GM20431 (cell line): ENCODE measurements around the gene FANCI.

Experiments
- in situ Hi-C: fragments of 300-500 bp; cut with MseI, MboI; formaldehyde crosslinking; loops from one replicate; pipeline ENCODE4 v1.15.0; 2020; ENCODE audit warnings: low sequenced_read_pairs; ENCODE audit not compliant: unreplicated experiment

FANCI gene

DNA sequence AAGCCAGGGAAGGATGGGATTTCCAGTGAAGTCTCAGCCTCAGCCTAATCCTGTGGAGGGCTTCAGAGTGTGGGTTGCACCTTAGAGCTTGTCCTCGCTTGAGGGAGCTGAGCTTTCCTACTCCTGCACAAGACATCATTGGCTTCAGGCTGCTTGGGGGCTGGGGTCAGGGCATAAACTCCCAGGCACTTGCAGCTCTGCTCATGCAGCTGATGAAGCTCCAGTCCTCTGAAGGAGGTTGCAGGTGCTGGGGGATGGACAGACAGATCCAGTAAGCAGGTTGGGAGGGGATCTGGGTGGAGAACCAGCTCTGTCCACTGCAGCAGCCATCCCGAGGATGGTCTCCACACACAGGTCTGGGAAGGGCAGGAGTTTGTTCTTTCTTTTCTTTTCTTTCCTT, 110.2 kb downstream of the FANCI start:
- in situ Hi-C loops: no loop called here

GRCh38 chr15:89356634-89357298, 113.0 kb downstream of the FANCI start:
- in situ Hi-C loops: no loop called here

GRCh38 chr15:89358435-89358754, 114.6 kb downstream of the FANCI start:
- in situ Hi-C loops: no loop called here

DNA sequence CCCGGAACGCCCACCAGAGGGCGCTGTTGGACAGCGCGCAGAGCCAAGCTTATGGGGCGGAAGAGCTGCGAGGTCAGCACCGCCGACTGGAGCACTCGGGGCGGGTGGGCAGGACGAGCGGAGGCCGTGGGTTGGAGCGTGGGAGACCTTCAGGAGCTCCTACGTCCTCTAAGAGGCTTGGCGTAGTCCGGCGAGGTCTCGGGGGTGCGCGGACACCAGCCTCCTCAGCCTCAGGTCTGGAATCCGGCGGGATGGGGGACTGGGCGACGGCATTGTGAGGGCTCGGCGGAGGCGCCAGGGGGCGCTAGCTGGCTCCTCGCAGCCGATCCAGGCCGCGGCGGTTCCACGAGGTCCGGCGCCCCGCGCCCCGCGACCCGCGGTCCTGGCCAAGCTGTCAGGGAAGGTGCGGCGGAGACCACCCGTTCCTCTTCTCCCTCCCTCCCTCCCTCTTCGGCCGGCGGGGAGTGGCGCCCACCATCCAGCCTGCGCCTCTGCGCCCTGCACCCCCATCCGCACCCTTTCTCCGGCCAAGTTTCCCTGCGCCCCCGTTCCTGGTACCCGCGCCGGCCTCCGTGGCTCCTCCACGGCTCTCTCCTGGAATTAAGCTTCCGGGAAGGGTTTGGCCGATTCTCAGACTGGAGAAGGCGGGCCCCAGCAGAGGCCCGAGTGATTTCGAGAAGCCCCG, 115.1 kb downstream of the FANCI start:
- in situ Hi-C loops: no loop called here

DNA sequence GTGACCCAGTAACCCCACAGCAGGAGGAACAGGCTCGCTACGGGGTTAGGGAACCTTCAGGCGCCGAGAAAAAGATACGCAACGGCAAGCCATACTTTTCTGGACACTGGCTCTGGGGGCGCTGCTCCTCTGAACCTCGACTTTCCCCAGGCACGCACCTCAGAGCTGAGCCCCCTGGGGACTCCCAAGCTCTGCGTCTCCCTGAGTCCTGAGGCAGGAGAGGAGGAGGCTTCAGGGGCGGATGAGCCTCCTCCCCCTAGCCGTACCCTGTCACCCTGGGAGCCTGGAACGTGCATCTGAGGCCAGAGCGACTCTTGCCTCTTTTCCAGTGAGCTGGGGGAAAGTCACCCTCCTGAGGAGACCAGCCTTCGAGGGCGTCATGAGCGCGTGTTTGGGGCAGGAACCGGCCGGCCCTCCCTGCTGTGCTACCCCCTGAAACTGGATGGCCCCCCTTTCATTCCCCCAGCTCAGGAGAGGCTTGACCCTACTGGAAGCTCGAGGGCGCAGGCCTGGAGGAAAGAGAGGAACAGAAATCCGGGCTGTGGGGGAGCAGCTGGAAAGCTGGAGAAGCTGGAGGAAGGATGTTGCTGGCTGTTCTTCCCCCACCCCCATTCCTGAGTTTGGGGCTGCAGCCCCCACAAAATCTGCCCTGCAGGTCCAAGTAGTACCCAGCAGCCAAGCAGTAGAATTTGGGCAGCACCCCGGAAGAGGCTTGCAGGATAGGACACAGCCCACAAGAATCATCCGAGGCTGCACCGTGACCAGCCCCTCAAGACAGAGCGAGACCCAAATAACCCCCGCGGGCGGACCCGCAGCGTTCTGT, 115.9 kb downstream of the FANCI start:
- in situ Hi-C loops: loop anchor here (10.0 kb wide), 1 partner anchor 65 kb away; no protein-coding TSS in a partner anchor

GRCh38 chr15:89360294-89360971, 116.7 kb downstream of the FANCI start:
- in situ Hi-C loops: loop anchor here (10.0 kb wide), 1 partner anchor 64 kb away; no protein-coding TSS in a partner anchor

DNA sequence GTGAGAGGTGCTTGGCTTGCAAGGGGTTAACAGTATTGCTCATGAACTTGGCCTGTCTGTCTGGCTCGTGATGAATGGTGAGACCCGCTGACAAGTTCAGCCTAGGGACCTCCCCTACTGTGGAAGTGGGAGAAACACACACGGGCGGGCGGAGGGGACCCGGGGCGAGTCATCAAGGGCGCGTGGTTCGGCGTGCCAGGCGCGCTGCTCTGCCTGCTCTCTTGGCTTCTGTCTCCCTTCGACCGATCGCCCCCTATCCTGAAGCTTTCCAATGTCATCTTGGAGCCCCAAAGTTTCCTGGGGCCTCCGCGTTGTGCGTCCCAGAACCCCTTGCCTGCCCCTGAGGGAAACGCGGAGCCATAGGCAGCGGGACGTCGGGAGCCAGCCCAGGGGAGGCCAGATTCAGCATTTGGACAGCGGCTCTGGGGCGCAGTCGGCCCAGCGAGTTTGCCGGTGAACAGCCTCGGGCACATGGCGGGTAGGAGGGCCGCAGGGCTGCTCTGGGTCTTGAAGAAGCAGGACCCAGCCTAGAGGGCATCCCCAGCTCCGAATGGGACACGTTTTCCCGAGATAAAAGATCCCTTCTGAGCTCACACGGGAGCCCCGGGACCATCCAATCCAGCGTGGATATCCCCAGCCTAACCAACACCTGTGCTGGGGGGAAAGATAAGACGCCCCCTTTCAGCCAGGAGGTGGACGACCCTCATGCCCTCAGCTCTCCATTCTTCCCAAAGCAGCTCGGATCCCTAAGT, 117.8 kb downstream of the FANCI start:
- in situ Hi-C loops: loop anchor here (10.0 kb wide), 1 partner anchor 63 kb away; no protein-coding TSS in a partner anchor

DNA sequence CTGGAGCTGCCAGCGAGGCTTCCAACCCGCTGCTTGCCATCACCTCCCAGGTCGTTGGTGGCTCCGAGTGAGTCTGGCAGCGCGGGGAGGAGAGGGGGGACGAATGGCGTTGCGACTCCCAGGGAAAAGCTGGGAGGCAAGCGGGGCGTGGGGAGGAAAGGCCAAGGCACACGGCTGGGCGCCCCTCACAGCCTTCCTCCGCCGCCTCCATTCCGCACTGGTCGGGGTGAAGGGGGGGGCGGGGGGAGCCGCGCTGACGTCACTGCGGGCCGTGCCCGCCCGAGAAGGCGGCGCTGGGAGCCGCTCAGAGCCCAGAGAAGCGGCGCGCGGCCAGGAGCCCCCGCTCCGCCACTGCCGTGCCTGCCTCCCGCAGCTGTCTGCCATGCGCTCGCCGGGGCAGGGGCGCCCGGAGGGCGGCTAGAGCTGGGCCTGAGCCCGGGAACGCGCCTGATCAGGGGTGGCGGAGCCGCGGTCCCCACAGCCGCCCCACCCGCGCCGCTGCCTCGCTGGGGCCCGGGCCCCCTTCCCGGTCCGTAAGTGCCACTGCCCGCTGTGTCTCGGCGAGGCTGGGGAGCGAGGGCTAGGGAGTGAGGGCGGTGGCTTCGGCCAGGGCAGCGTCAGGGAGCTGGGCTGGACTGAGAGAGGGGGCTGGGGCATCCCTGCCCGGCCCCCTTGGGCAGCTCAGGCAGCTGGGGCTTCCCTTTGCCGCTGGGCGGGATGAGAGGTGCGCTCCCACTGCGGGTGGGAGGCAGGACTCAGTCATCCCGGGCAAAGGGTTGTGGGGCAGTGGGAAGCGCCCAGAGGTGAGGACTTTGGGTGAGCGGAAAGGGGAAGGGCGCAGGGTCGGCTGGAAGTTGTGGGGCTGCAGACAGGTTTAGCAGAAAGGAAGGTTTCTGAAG, 118.7 kb downstream of the FANCI start:
- in situ Hi-C loops: loop anchor here (10.0 kb wide), 1 partner anchor 62 kb away; no protein-coding TSS in a partner anchor

DNA sequence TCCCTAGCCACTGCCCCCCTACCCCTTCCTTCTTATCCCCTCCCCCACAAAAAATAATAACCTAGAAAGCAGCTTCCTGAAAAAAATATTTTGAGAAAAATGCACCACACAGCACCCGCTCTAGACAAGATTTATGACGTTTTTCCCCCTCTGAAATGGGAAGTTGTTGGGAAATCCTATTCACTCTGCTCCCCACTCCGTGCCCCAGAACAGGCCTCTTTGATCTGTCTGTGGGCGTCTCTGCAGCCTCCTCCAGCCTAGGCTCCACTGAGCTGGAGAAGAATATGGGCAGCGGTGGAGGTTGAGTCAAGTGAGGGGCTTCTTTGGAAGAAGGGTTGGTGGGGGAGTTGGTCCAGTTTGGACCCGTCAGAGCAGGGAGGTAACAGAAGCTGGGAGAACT, 119.4 kb downstream of the FANCI start:
- in situ Hi-C loops: loop anchor here (10.0 kb wide), 1 partner anchor 62 kb away; no protein-coding TSS in a partner anchor

DNA sequence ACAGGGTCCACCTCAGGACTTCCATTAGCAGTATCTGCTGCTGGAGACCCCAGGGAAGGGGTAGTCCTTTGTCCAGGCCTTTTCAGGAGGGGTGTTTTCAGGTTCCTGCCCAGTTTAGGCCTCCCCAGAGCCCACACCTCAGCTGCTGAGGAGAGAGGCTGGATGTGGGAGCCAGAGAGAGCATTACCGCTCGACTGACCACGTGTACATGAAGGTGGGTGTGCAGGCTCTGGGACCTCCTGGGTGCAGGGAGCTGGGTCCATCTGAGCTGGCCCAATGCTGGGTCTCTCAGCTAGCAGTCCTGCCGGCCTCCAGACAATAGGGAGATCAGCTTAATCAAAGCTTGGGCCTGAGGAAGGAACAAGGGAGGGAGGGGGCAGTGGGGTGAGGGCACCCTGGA, 120.0 kb downstream of the FANCI start:
- in situ Hi-C loops: loop anchor here (10.0 kb wide), 1 partner anchor 61 kb away; no protein-coding TSS in a partner anchor

DNA sequence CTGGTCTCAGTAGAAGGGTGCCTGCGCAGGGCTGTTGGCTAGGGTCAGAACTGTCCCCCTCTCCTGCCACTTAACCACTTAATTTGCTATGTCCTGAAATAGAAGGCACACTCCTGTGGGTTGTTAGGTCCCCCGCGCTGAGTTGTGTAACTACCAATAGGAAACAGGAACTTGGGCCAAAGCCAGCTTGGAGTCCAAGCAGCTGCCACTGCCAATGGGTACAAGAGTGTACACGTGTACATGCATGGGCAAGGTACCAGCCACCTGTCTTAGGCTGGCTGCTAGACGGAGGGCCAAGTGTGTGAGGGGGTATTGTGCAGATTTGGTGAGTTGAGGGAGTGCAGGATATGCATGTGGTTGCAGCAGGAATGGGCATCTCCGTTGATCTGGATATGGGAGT, 120.6 kb downstream of the FANCI start:
- in situ Hi-C loops: loop anchor here (10.0 kb wide), 1 partner anchor 60 kb away; no protein-coding TSS in a partner anchor

DNA sequence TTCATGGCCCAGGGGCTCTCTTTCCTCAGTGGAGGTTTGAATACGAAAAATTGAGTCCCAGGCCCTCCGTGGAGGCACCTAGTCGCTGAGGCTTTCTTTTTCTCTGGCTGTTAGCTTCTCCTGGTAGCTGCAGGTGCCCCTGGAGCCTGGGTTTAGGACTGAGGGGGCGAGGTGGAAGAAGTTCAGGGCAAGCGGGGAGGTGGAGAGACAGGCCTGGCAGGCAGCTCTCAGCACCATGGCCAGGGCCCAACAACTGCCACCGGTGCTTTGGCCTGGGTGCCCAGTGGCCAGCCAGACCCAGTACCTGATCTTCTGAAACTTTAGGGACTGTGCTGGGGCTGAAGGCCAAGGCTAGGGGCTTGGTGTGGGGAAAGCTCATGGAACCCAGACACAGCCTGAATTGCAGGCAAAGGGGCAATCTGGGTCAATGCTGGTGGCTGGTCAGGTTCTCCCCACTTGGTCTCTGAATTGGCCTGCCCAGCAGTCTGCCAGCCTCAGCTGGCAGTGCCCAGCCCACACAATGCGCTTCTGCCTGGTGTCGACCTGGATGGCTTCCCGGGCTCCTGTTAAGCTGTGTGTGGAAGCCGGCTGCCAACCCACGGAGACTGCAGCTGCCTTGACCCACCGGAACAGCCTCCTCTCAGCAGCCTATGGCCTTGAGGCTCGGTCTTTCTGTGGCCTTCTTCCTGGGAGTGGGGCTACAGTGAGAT, 121.1 kb downstream of the FANCI start:
- in situ Hi-C loops: loop anchor here (10.0 kb wide), 1 partner anchor 60 kb away; no protein-coding TSS in a partner anchor

DNA sequence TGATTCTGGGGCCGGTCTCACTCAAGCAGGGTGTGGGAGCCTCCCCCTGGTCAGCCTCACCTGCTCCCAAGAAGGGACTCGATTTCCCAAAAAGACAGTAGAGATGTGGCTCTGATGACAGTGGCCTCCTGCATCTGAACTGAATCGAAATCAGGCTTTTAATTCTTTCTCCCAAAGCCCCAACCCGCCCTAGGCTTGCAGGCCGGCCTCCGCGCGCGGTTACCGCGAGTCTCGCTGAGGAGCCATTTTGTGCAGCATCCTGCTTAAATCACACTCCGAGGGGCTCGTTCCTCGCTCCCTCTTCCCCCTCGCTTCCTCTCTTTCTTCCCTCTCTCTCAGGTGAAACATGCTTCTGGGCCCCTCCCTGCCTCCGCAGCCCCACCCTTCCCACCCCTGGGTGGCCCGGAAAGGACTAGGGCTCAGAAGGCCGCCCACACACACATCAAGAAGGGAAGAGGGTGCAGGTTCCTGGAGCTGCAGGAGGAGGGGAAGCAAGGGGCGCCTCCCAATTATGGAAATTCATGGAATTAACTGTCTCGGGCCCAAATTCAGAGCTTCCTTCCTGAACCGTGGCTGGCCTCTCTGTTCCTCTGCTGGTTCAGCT, 121.8 kb downstream of the FANCI start:
- in situ Hi-C loops: loop anchor here (10.0 kb wide), 1 partner anchor 59 kb away; no protein-coding TSS in a partner anchor
